CD4-positive, alpha-beta T cell treated with Interleukin-2 at 100 ng/mL for 4 hours (primary cell): ENCODE results near the gene ZDHHC12.
"Not testable (repeated sequence)": the region's sequence is repeated elsewhere in the genome, so short reads cannot be mapped to it uniquely, and the experiment has no call there.

Source experiments
- DNase-seq: peaks from one replicate; pipeline ENCODE4 v3.0.0-alpha.2; 2020; ENCODE audit warnings: low spot score

Gene ZDHHC12

GRCh38 chr9:128707446-128707845 is 16.5 kb downstream of the ZDHHC12 start:
- DNase-seq: no peak

GRCh38 chr9:128706671-128707381 is 17.1 kb downstream of the ZDHHC12 start:
- no peak for DNase-seq

GRCh38 chr9:128706045-128706444 is 17.9 kb downstream of the ZDHHC12 start:
- DNase-seq: no peak

- no peak for DNase-seq
Measured at GRCh38 chr9:128705051-128705965, 18.6 kb downstream of the ZDHHC12 start.

- DNase-seq: no peak
Measured at GRCh38 chr9:128704356-128704670, 19.6 kb downstream of the ZDHHC12 start.

- no peak for DNase-seq
Measured at GRCh38 chr9:128703616-128704355, 20.1 kb downstream of the ZDHHC12 start.

- no peak for DNase-seq
Measured at GRCh38 chr9:128702949-128703615, 20.8 kb downstream of the ZDHHC12 start.

GRCh38 chr9:128702445-128702948 is 21.4 kb downstream of the ZDHHC12 start, which contains the start of gene PKN3:
Gene PKN3, plus strand, starts transcription at chr9:128702503. Its CDS starts 413 bp downstream, at chr9:128702916.
- peak; percentile 80 for DNase-seq

GRCh38 chr9:128701227-128701854 is 22.6 kb downstream of the ZDHHC12 start:
- no peak for DNase-seq

GRCh38 chr9:128699096-128699795 is 24.7 kb downstream of the ZDHHC12 start:
- DNase-seq: not testable (repeated sequence)

- no peak for DNase-seq
Measured at GRCh38 chr9:128696923-128697707, 26.8 kb downstream of the ZDHHC12 start.

- no peak for DNase-seq
Measured at GRCh38 chr9:128694344-128694743, 29.6 kb downstream of the ZDHHC12 start.

- not testable (repeated sequence) for DNase-seq
Measured at GRCh38 chr9:128693738-128694137, 30.2 kb downstream of the ZDHHC12 start.

GRCh38 chr9:128690684-128691034 is 33.3 kb downstream of the ZDHHC12 start:
- peak; percentile 25 for DNase-seq

GRCh38 chr9:128689820-128690683 is 33.9 kb downstream of the ZDHHC12 start:
- peak; percentile 63 for DNase-seq

- peak; percentile 54 for DNase-seq
Measured at GRCh38 chr9:128689293-128689774, 34.6 kb downstream of the ZDHHC12 start.

GRCh38 chr9:128688501-128689292 is 35.2 kb downstream of the ZDHHC12 start, which contains the start of gene SET:
Gene SET, plus strand, starts transcription at chr9:128689222. Its CDS starts 361 bp downstream, at chr9:128689583.
- DNase-seq: peak; percentile 93

GRCh38 chr9:128687453-128687852 is 36.5 kb downstream of the ZDHHC12 start:
- DNase-seq: no peak
